Ascending aorta (tissue), 2 donors: Measurements from ENCODE around the gene CCDC169. TPM values are rescaled to one million over a fixed set of nuclear protein-coding genes. Genes with fewer than 3 reads are reported as not detected.
"Not testable (repeated sequence)": the region's sequence is repeated elsewhere in the genome, so short reads cannot be mapped to it uniquely, and the experiment has no call there.

Experiments used
- DNase-seq, 2 donors: peaks; one replicate each; pipeline ENCODE4 v3.0.0-alpha.2; 2019; ENCODE audit warnings: low spot score in 2 of 2
- H3K27ac ChIP-seq, 2 donors: fragments of 200-600 bp; sonication (generic); one replicate each; pipeline ENCODE4 v1.5.1; 2016 to 2017; ENCODE audit warnings: mild to moderate bottlenecking in 1 of 2
- H3K27me3 ChIP-seq: fragments of 200-600 bp; sonication (generic); one replicate; pipeline ENCODE4 v1.5.1; 2017
- H3K36me3 ChIP-seq, 2 donors: fragments of 200-600 bp; sonication (generic); one replicate each; pipeline ENCODE4 v1.5.1; 2016
- H3K4me1 ChIP-seq, 2 donors: fragments of 200-600 bp; sonication (generic); one replicate each; pipeline ENCODE4 v1.5.1; 2016 to 2017; ENCODE audit warnings: mild to moderate bottlenecking in 1 of 2
- H3K4me3 ChIP-seq, 2 donors: fragments of 200-600 bp; sonication (generic); one replicate each; pipeline ENCODE4 v1.5.1; 2016 to 2017; ENCODE audit warnings: mild to moderate bottlenecking in 1 of 2
- H3K9me3 ChIP-seq, 2 donors: fragments of 200-600 bp; sonication (generic); one replicate each; pipeline ENCODE4 v1.5.1; 2016
- CTCF ChIP-seq, 3 experiments: fragments of 200-600 bp in 2 of 3; fragments of 450-650 bp in 1 of 3; sonication (generic) in 2 of 3; IDR thresholded peaks; one replicate each; pipeline ENCODE4 v1.5.1; 2016 to 2019; ENCODE audit warnings: antibody characterized with exemption in 3 of 3, mild to moderate bottlenecking in 1 of 3, moderate library complexity in 1 of 3
- intact Hi-C: fragments of 100-400 bp; cut with DNase I; formaldehyde crosslinking; loops from one replicate; pipeline ENCODE4 v1.15.1; 2023
- total RNA-seq: library from RNA; depleted of rRNA; stranded (reverse); fragments of >200 nt; gene quantifications from one replicate; pipeline ENCODE4 v1.1.0, GENCODE V29; 2016

CCDC169 gene
- total RNA-seq, 1 donor from 2014 or later = 4.7 TPM

DNA sequence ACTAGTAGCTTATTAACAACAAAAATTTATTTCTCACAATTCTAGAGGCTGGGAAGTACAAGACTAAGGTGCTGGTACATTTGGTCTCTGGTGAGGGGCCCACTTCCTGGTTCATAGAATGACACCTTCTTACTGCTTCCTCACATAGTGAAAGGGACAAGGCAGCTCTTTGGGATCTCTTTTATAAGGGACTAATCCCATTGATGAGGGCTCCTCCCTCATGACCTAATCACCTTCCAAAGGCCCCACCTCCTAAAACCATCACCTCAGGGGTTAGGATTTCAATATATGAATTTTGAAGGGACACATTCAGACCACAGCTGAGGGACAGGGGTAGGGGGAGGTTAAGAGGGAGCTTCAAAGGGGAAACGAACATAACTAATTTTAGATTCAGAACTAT is 28.3 kb upstream of the CCDC169 start:
- no peaks in the 10 kb centered on the region for H3K9me3 ChIP-seq
- intact Hi-C loops = no loop called here
- peaks cover 72 to 88% of the 10 kb centered on the region in 2 donors for H3K36me3 ChIP-seq
- H3K4me1 ChIP-seq = peaks cover 0 to 3% of the 10 kb centered on the region in 2 donors
- DNase-seq = no peak
- TF ChIP-seq CTCF (IDR thresholded peaks at IDR 0.05) = no peak
- H3K4me3 ChIP-seq = no peak overlapping the region
- no peak overlapping the region for H3K27ac ChIP-seq
- H3K27me3 ChIP-seq = no peaks in the 10 kb centered on the region

GRCh38 chr13:36324881-36325280 is 27.3 kb upstream of the CCDC169 start:
- intact Hi-C loops, DNase-seq: not testable (repeated sequence)
- peaks cover 63 to 78% of the 10 kb centered on the region in 2 donors for H3K36me3 ChIP-seq

DNA sequence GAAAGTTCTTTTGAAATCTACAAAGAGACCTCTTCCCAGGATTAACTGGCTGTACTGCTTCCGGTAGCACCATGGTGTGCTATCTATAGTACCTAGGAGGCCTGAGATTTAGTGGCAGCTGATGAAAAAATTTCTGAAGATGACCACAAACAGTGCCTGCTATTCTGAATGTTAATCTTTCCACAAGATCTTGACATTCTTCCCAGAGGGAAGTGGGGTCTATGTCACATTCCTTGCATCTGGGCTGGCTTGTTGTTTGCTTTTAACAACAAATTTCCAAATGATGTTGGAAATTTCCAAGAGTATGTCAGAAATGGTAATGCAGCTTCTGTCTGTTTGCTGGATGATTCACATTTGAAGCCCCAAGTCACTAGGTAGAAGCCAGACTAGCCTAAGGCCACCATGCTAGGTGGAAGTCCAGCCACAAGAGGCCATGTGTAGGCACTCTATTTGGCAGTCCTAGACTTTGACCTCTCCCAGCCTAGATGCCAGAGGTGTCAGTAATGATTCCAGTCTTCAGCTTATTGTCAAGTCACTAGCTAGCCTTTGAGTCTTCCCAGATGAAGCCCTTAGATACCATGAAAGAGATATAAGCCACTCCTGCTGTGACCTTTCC is 26.4 kb upstream of the CCDC169 start:
- H3K27ac ChIP-seq = no peak overlapping the region
- TF ChIP-seq CTCF (IDR thresholded peaks at IDR 0.05) = no peak
- H3K4me1 ChIP-seq = no peaks in the 10 kb centered on the region
- peaks cover 63 to 70% of the 10 kb centered on the region in 2 donors for H3K36me3 ChIP-seq
- H3K27me3 ChIP-seq = no peaks in the 10 kb centered on the region
- H3K4me3 ChIP-seq = no peak overlapping the region
- intact Hi-C loops = no loop called here
- no peak for DNase-seq
- H3K9me3 ChIP-seq = no peaks in the 10 kb centered on the region

More at GRCh38 chr13:36324881-36325280, 27.3 kb upstream of the CCDC169 start:
- H3K9me3 ChIP-seq, H3K4me3 ChIP-seq, H3K4me1 ChIP-seq, H3K27ac ChIP-seq, H3K27me3 ChIP-seq: not testable (repeated sequence)

DNA sequence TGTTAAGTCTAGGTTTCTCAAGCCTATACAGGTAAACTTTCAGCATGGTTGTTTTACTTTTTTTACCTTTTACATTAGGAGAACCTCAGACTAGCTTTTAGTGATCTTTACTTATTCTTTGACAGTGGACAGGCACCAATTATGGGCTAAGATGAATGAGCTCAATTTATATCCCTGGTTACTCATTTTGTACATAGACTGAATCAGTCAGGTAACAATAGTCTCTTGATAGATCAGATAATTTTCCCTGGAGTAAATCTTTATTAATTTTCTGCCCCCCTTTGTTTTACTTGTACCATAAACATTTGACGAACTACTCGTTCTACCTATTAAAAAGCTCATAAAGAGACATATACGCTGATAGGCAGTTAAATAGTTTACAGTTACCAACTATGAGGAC is 25.8 kb upstream of the CCDC169 start:
- peaks cover 57 to 64% of the 10 kb centered on the region in 2 donors for H3K36me3 ChIP-seq
- no peak overlapping the region for H3K4me3 ChIP-seq
- H3K4me1 ChIP-seq = no peaks in the 10 kb centered on the region
- DNase-seq = no peak
- no peak overlapping the region for H3K27ac ChIP-seq
- no peaks in the 10 kb centered on the region for H3K9me3 ChIP-seq
- intact Hi-C loops = no loop called here
- TF ChIP-seq CTCF (IDR thresholded peaks at IDR 0.05) = no peak
- no peaks in the 10 kb centered on the region for H3K27me3 ChIP-seq

DNA sequence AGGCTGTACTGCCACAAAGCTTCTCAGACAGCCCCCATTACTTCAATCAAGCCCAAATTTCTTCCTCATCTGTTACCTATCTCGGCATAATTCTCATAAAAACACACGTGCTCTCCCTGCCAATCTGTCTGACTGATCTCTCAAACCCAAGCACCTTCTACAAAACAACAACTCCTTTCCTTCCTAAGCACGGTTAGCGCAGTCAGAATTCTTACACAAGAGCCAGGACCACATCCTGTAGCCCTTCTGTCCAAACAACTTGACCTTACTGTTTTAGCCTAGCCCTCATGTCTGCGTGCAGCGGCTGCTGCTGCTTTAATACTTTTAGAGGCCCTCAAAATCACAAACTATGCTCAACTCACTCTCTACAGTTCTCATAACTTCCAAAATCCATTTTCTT is 22.2 kb upstream of the CCDC169 start:
- DNase-seq, H3K27me3 ChIP-seq, intact Hi-C loops, H3K4me3 ChIP-seq, H3K27ac ChIP-seq, H3K9me3 ChIP-seq, H3K4me1 ChIP-seq: not testable (repeated sequence)
- H3K36me3 ChIP-seq = peaks cover 25 to 34% of the 10 kb centered on the region in 2 donors

DNA sequence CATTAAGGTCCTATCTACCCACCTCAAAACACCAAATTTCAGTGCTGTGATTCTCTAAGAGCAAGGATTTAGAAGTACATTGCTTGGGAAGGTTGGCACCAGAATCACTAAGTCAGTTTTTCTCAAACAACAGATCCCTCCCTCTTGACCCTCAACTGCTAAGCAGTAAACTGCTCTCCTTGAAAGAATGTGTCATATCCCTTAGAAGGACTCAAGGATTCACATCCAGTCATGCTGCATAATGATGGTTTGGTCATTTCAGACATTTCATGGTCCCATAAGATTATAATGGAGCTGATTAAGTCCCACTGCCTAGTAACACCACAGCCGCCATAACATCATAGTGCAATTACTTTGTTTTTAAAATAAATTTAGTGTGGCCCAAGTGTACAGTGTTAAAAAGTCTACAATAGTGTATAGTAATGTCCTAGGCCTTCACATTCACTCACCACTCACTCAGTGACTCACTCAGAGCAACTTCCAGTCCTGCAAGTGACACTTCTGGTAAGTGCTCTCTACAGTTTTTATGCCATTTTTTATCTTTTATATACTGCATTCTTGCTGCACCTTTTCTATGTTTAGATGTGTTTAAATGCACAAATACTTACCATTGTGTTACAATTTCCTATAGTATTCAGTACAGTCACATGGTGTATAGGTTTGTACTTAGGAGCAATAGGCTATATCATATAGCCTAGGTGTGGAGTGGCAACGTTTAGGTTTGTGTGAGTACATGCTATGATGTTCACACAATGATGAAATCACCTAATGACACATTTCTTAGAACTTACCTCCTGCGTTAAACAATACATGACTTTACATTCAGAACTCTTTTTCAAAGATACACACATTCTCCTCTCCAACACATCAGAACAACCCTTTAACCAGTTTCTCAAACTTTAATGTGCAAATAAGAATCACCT is 15.7 kb upstream of the CCDC169 start:
- intact Hi-C loops = no loop called here
- Histone ChIP-seq H3K27ac (no peak overlapping the region), H3K27me3 (no peaks in the 10 kb centered on the region), H3K4me3 (no peak overlapping the region), H3K4me1 (no peaks in the 10 kb centered on the region), H3K36me3 (peaks cover 24 to 56% of the 10 kb centered on the region in 2 donors), H3K9me3 (no peaks in the 10 kb centered on the region)
- DNase-seq = no peak
- TF ChIP-seq CTCF (IDR thresholded peaks at IDR 0.05) = no peak
